A549 (cell line): ENCODE data around the gene ASCL5. TPM values are rescaled to one million over a fixed set of nuclear protein-coding genes. Genes with fewer than 3 reads are reported as not detected.

ENCODE experiments used
- ATAC-seq, 2 experiments: fragments of 200-7000 bp in 1 of 2; fragments of >200 bp in 1 of 2; cut with Nextera tagmentation in 1 of 2; cut with Tn5 transposase in 1 of 2; 3 replicates each; pipeline versions ENCODE4 v1.8.0 to v1.9.1; 2018 to 2020; ENCODE audit warnings: mild to moderate bottlenecking in 1 of 2, moderate library complexity in 1 of 2
- CTCF ChIA-PET: fragments of 300-600 bp; sonication (Branson Sonifier 250); formaldehyde crosslinking; extraction: SDS; loops from one replicate; lab custom pipeline; 2021; ENCODE audit warnings: antibody characterized with exemption, inconsistent platforms; lab: Yijun Ruan, JAX
- POLR2A ChIA-PET: fragments of 350-600 bp; formaldehyde crosslinking; extraction: SDS; loops from one replicate; lab custom pipeline; 2021; ENCODE audit warnings: antibody characterized with exemption, inconsistent platforms; lab: Yijun Ruan, JAX
- DNase-seq, 2 experiments: peaks; one replicate each; pipeline versions ENCODE4 v3.0.0 to v3.0.0-alpha.2; 2011 to 2016; ENCODE audit warnings: low read depth in 1 of 2, low spot score in 1 of 2
- FAIRE-seq: peaks from 2 replicates; lab custom pipeline; 2011; peaks lifted over from hg19 to GRCh38; lab: Jason Lieb, UNC
- H3K27ac ChIP-seq, 2 experiments: fragments of >200 bp; sonication (Bioruptor Twin); formaldehyde crosslinking; 3 replicates each; pipeline ENCODE4 v1.5.1; 2016 to 2017
- H3K4me1 ChIP-seq: fragments of >200 bp; sonication (Bioruptor Twin); formaldehyde crosslinking; 3 replicates; pipeline ENCODE4 v1.6.1; 2016
- H3K4me2 ChIP-seq: fragments of >200 bp; sonication (Bioruptor Twin); formaldehyde crosslinking; 3 replicates; pipeline ENCODE4 v1.6.1; 2016
- H3K4me3 ChIP-seq: fragments of >200 bp; sonication (Bioruptor Twin); formaldehyde crosslinking; 3 replicates; pipeline ENCODE4 v1.5.1; 2016
- H3K9me3 ChIP-seq: fragments of >200 bp; sonication (Bioruptor Twin); formaldehyde crosslinking; 3 replicates; pipeline ENCODE4 v1.6.1; 2016
- CBX8 ChIP-seq: fragments of 200-600 bp; sonication (generic); IDR thresholded peaks from 2 replicates; pipeline ENCODE4 v1.6.1; 2016
- CEBPB ChIP-seq, 2 experiments: fragments of >200 bp in 1 of 2; sonication (Bioruptor Twin) in 1 of 2; formaldehyde crosslinking in 1 of 2; IDR thresholded peaks; 2 replicates each; pipeline ENCODE4 v1.6.1; 2012 to 2016
- CHD4 ChIP-seq: fragments of 200-600 bp; sonication (generic); IDR thresholded peaks from 2 replicates; pipeline ENCODE4 v1.6.1; 2016; ENCODE audit warnings: antibody characterized with exemption, mild to moderate bottlenecking, borderline replicate concordance
- E2F6 ChIP-seq: IDR thresholded peaks from 2 replicates; pipeline ENCODE4 v1.6.1; 2012; ENCODE audit warnings: low read depth, borderline replicate concordance
- EHF ChIP-seq: fragments of 250-450 bp; sonication (Bioruptor Pico); IDR thresholded peaks from 2 replicates; pipeline ENCODE4 v1.5.0; 2020; ENCODE audit warnings: mild to moderate bottlenecking
- EHMT2 ChIP-seq: fragments of 200-600 bp; sonication (generic); IDR thresholded peaks from 2 replicates; pipeline ENCODE4 v1.6.1; 2016; ENCODE audit warnings: antibody characterized with exemption, low read depth, mild to moderate bottlenecking, moderate library complexity
- EP300 ChIP-seq, 2 experiments: fragments of >200 bp; sonication (Bioruptor Twin); formaldehyde crosslinking; IDR thresholded peaks; 2 replicates in 1 of 2; 3 replicates in 1 of 2; pipeline ENCODE4 v1.6.1; 2016 to 2017
- ESRRA ChIP-seq: fragments of 150-350 bp; IDR thresholded peaks from 2 replicates; pipeline ENCODE4 v1.6.1; 2014; ENCODE audit warnings: mild to moderate bottlenecking, low read length, borderline replicate concordance
- FOSL2 ChIP-seq, 2 experiments: fragments of 450-650 bp in 1 of 2; fragments of >200 bp in 1 of 2; sonication (Bioruptor Twin) in 1 of 2; formaldehyde crosslinking; IDR thresholded peaks; 2 replicates each; pipeline versions ENCODE4 v1.5.0 to v1.6.1; 2016 to 2020; ENCODE audit warnings: mild to moderate bottlenecking in 1 of 2, moderate library complexity in 1 of 2
- HDAC2 ChIP-seq: fragments of 200-600 bp; sonication (generic); IDR thresholded peaks from 2 replicates; pipeline ENCODE4 v1.6.1; 2016
- HES2 ChIP-seq: fragments of >200 bp; sonication (Bioruptor Twin); formaldehyde crosslinking; IDR thresholded peaks from 2 replicates; pipeline ENCODE4 v1.6.1; 2016
- HEYL ChIP-seq: fragments of 250-450 bp; sonication (Bioruptor Pico); IDR thresholded peaks from 2 replicates; pipeline ENCODE4 v1.8.0; 2021; ENCODE audit warnings: mild to moderate bottlenecking, moderate library complexity
- HOXA7 ChIP-seq: fragments of 250-450 bp; sonication (Bioruptor Pico); IDR thresholded peaks from 2 replicates; pipeline ENCODE4 v1.5.0; 2020; ENCODE audit warnings: mild to moderate bottlenecking, moderate library complexity
- HOXB5 ChIP-seq: fragments of 250-450 bp; sonication (Bioruptor Pico); IDR thresholded peaks from 2 replicates; pipeline ENCODE4 v1.5.0; 2020; ENCODE audit warnings: mild to moderate bottlenecking, moderate library complexity
- JUNB ChIP-seq: fragments of >200 bp; sonication (Bioruptor Twin); formaldehyde crosslinking; IDR thresholded peaks from 2 replicates; pipeline ENCODE4 v1.6.1; 2016
- KDM1A ChIP-seq: fragments of 200-600 bp; sonication (generic); IDR thresholded peaks from 2 replicates; pipeline ENCODE4 v1.6.1; 2016; ENCODE audit warnings: low read depth, mild to moderate bottlenecking
- MAFK ChIP-seq: fragments of 450-650 bp; IDR thresholded peaks from 2 replicates; pipeline ENCODE4 v1.6.1; 2014; ENCODE audit not compliant: partially characterized antibody
- MAZ ChIP-seq: fragments of 150-350 bp; IDR thresholded peaks from 2 replicates; pipeline ENCODE4 v1.6.1; 2014; ENCODE audit warnings: antibody characterized with exemption, low read depth, low read length, borderline replicate concordance
- NPAS2 ChIP-seq: fragments of 250-450 bp; sonication (Bioruptor Pico); IDR thresholded peaks from 2 replicates; pipeline ENCODE4 v1.8.0; 2022; ENCODE audit warnings: mild to moderate bottlenecking, moderate library complexity, borderline replicate concordance
- NR3C1 ChIP-seq: fragments of >200 bp; sonication (Bioruptor Twin); formaldehyde crosslinking; IDR thresholded peaks from 3 replicates; pipeline ENCODE4 v1.6.1; 2017
- PBX3 ChIP-seq: IDR thresholded peaks from 2 replicates; pipeline ENCODE4 v1.6.1; 2012
- PHF8 ChIP-seq: fragments of 200-600 bp; sonication (generic); IDR thresholded peaks from 2 replicates; pipeline ENCODE4 v1.6.1; 2016; ENCODE audit warnings: low read depth, mild to moderate bottlenecking, antibody characterized with exemption, moderate library complexity, borderline replicate concordance
- SMC3 ChIP-seq: fragments of >200 bp; sonication (Bioruptor Twin); formaldehyde crosslinking; IDR thresholded peaks from 3 replicates; pipeline ENCODE4 v1.6.1; 2018; ENCODE audit warnings: inconsistent platforms
- ZC3H11A ChIP-seq: fragments of 450-650 bp; IDR thresholded peaks from 2 replicates; pipeline ENCODE4 v1.6.1; 2014; ENCODE audit warnings: antibody characterized with exemption, mild to moderate bottlenecking
- ZNF302 ChIP-seq: fragments of 250-450 bp; sonication (Bioruptor Pico); IDR thresholded peaks from 2 replicates; pipeline ENCODE4 v1.9.0; 2021; ENCODE audit warnings: inconsistent platforms, mild to moderate bottlenecking, moderate library complexity
- WGBS: methylation state at CpG from one replicate; pipeline ENCODE4 v1.1.6; 2017; ENCODE audit errors: missing lambda C conversion rate; 5-methylcytosine and 5-hydroxymethylcytosine counted together
- polyA plus RNA-seq, 4 experiments: library from polyadenylated mRNA; depleted of rRNA in 3 of 4; stranded (reverse); fragments of >200 nt; fragmentation: RNase III in 1 of 4; extraction: RNeasy Plus Mini Kit Qiagen cat#74134 plus additional on column Dnase treatment in 1 of 4; gene quantifications; 2 replicates in 3 of 4; 3 replicates in 1 of 4; pipeline ENCODE4 v1.2.3, GENCODE V29; 2011 to 2017
- TF ChIP-seq, protein P1 (sequence below): fragments of 150-350 bp; IDR thresholded peaks from 2 replicates; pipeline ENCODE4 v1.6.1; 2014; ENCODE audit warnings: low read depth, mild to moderate bottlenecking, low read length
- TF ChIP-seq, protein P2 (sequence below): fragments of 200-600 bp; sonication (generic); IDR thresholded peaks from 2 replicates; pipeline ENCODE4 v1.6.1; 2016; ENCODE audit warnings: antibody characterized with exemption, mild to moderate bottlenecking, moderate library complexity

Gene ASCL5
- polyA plus RNA-seq, 2 of the 4 experiments (the other 2 are of a cell fraction): 0.09 TPM; not detected in 1

DNA sequence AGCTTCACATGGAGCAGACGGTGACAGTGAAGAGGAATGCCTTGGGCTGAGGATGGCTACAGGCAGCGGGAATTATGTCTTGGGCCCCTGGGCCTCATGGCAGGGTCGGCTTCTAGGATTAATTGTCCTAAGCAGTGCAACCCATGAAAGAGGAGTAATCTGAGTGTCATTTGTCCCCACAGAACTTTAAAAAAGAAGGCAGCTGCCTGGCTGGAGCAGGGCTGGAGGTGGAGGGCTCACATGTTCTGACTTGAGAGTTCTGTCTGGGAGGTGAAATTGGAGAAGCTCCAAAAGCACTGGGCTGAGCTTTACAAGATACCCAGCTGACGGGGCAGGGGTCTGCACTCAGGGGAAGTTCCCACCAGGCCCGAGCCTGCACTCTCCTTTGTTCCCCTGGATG lies 37.4 kb downstream of the ASCL5 start:
- TF ChIP-seq, protein P1, sequence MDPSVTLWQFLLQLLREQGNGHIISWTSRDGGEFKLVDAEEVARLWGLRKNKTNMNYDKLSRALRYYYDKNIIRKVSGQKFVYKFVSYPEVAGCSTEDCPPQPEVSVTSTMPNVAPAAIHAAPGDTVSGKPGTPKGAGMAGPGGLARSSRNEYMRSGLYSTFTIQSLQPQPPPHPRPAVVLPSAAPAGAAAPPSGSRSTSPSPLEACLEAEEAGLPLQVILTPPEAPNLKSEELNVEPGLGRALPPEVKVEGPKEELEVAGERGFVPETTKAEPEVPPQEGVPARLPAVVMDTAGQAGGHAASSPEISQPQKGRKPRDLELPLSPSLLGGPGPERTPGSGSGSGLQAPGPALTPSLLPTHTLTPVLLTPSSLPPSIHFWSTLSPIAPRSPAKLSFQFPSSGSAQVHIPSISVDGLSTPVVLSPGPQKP: no peak
- TF ChIP-seq, protein P2, sequence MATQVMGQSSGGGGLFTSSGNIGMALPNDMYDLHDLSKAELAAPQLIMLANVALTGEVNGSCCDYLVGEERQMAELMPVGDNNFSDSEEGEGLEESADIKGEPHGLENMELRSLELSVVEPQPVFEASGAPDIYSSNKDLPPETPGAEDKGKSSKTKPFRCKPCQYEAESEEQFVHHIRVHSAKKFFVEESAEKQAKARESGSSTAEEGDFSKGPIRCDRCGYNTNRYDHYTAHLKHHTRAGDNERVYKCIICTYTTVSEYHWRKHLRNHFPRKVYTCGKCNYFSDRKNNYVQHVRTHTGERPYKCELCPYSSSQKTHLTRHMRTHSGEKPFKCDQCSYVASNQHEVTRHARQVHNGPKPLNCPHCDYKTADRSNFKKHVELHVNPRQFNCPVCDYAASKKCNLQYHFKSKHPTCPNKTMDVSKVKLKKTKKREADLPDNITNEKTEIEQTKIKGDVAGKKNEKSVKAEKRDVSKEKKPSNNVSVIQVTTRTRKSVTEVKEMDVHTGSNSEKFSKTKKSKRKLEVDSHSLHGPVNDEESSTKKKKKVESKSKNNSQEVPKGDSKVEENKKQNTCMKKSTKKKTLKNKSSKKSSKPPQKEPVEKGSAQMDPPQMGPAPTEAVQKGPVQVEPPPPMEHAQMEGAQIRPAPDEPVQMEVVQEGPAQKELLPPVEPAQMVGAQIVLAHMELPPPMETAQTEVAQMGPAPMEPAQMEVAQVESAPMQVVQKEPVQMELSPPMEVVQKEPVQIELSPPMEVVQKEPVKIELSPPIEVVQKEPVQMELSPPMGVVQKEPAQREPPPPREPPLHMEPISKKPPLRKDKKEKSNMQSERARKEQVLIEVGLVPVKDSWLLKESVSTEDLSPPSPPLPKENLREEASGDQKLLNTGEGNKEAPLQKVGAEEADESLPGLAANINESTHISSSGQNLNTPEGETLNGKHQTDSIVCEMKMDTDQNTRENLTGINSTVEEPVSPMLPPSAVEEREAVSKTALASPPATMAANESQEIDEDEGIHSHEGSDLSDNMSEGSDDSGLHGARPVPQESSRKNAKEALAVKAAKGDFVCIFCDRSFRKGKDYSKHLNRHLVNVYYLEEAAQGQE: no peak
- TF ChIP-seq HDAC2: no peak
- no peak for TF ChIP-seq HOXA7
- TF ChIP-seq KDM1A: no peak
- no peak for TF ChIP-seq NR3C1
- TF ChIP-seq CHD4: no peak
- TF ChIP-seq SMC3: no peak
- no peak for TF ChIP-seq EHMT2
- no peak for TF ChIP-seq ESRRA
- TF ChIP-seq NPAS2: no peak
- TF ChIP-seq ZC3H11A: no peak
- TF ChIP-seq EHF: no peak
- no peak for TF ChIP-seq PBX3
- TF ChIP-seq, all 56 proteins: peak for 0
- no peaks in the 10 kb centered on the region for H3K9me3 ChIP-seq
- FAIRE-seq (no peak), ATAC-seq (no peak), DNase-seq (no peak)
- H3K4me2 ChIP-seq: no peak overlapping the region
- POLR2A ChIA-PET: no interaction called here
- WGBS: 64% methylated on average over 5 of the region's 5 CpGs
- no peak overlapping the region for H3K27ac ChIP-seq
- no peak overlapping the region for H3K4me3 ChIP-seq
- no peaks in the 10 kb centered on the region for H3K4me1 ChIP-seq
- CTCF ChIA-PET: interaction anchor here (0.9 to 1.8 kb wide), 2 partner anchors 24 to 30 kb away, joined by 3 to 7 read pairs; no protein-coding TSS in a partner anchor

GRCh38 chr1:201088901-201089525 lies 38.0 kb downstream of the ASCL5 start:
- no peak for ATAC-seq
- Histone ChIP-seq H3K4me3 (no peak overlapping the region), H3K4me1 (no peaks in the 10 kb centered on the region), H3K9me3 (no peaks in the 10 kb centered on the region), H3K27ac (no peak overlapping the region), H3K4me2 (no peak overlapping the region)
- ChIA-PET CTCF (interaction anchor here (0.7 to 1.8 kb wide), 4 partner anchors 10 to 117 kb away, joined by 3 to 7 read pairs (median 3); no protein-coding TSS in a partner anchor), POLR2A (no interaction called here)
- no peak for TF ChIP-seq HEYL
- no peak for TF ChIP-seq FOSL2 (IDR thresholded peaks at IDR 0.05)
- no peak for TF ChIP-seq FOSL2 (CRISPR knock-in tag; IDR thresholded peaks at IDR 0.05)
- TF ChIP-seq CBX8: no peak
- no peak for TF ChIP-seq HES2
- TF ChIP-seq MAFK: no peak
- TF ChIP-seq MAZ: no peak
- no peak for TF ChIP-seq PHF8
- no peak for TF ChIP-seq JUNB
- no peak for TF ChIP-seq E2F6
- no peak for TF ChIP-seq EHF
- TF ChIP-seq HOXB5 (CRISPR knock-in tag): no peak
- no peak for TF ChIP-seq EP300 (IDR thresholded peaks at IDR 0.05)
- no peak for TF ChIP-seq CEBPB (IDR thresholded peaks at IDR 0.05)
- TF ChIP-seq ZNF302 (CRISPR knock-in tag): no peak
- TF ChIP-seq ZC3H11A: no peak
- TF ChIP-seq PBX3: no peak
- no peak for DNase-seq
- 83% methylated on average over 18 of the region's 19 CpGs for WGBS
- no peak for FAIRE-seq
